H9 (cell line): Measurements from ENCODE around the gene FAM120A. TPM values are rescaled to one million over a fixed set of nuclear protein-coding genes. Genes with fewer than 3 reads are reported as not detected.

Experiments used
- DNase-seq: peaks from one replicate; pipeline ENCODE4 v3.0.0-alpha.2; 2017
- H2AFZ ChIP-seq: one replicate; pipeline ENCODE4 v1.6.1; 2013; ENCODE audit warnings: mild to moderate bottlenecking, low read length, control low read depth, moderate library complexity
- H2AK5ac ChIP-seq: 2 replicates; pipeline ENCODE4 v1.6.1; 2013; ENCODE audit warnings: low read length, control low read depth, mixed read lengths; ENCODE audit not compliant: insufficient read length
- H2BK120ac ChIP-seq: one replicate; pipeline ENCODE4 v1.6.1; 2013; ENCODE audit warnings: low read depth, mild to moderate bottlenecking, low read length, control low read depth, inconsistent platforms; ENCODE audit not compliant: poor library complexity, severe bottlenecking
- H2BK12ac ChIP-seq: 2 replicates; pipeline ENCODE4 v1.6.1; 2013; ENCODE audit warnings: low read length, control low read depth, mixed read lengths, low read depth; ENCODE audit not compliant: insufficient read length
- H2BK15ac ChIP-seq: 2 replicates; pipeline ENCODE4 v1.6.1; 2013; ENCODE audit warnings: low read depth, low read length, control low read depth
- H2BK20ac ChIP-seq: one replicate; pipeline ENCODE4 v1.6.1; 2013; ENCODE audit warnings: low read depth, mild to moderate bottlenecking, low read length, control low read depth, inconsistent platforms; ENCODE audit not compliant: poor library complexity, severe bottlenecking
- H2BK5ac ChIP-seq: 2 replicates; pipeline ENCODE4 v1.6.1; 2013; ENCODE audit warnings: low read length, control low read depth, mixed read lengths; ENCODE audit not compliant: insufficient read length
- H3K14ac ChIP-seq: 2 replicates; pipeline ENCODE4 v1.6.1; 2013; ENCODE audit warnings: low read length, control low read depth; ENCODE audit not compliant: insufficient read depth
- H3K18ac ChIP-seq: 2 replicates; pipeline ENCODE4 v1.6.1; 2013; ENCODE audit warnings: low read depth, mild to moderate bottlenecking, mixed read lengths, low read length, control low read depth; ENCODE audit not compliant: insufficient read length
- H3K23ac ChIP-seq: 2 replicates; pipeline ENCODE4 v1.6.1; 2013; ENCODE audit warnings: low read length, control low read depth, mixed read lengths, low read depth; ENCODE audit not compliant: insufficient read length
- H3K23me2 ChIP-seq: 2 replicates; pipeline ENCODE4 v1.6.1; 2013; ENCODE audit warnings: low read depth, mild to moderate bottlenecking, mixed read lengths, low read length, control low read depth; ENCODE audit not compliant: insufficient read length, poor library complexity, severe bottlenecking
- H3K27ac ChIP-seq: 2 replicates; pipeline ENCODE4 v1.5.1; 2013; ENCODE audit warnings: low read length, control low read depth, mixed read lengths, low read depth; ENCODE audit not compliant: insufficient read length
- H3K27me3 ChIP-seq: 2 replicates; pipeline ENCODE4 v1.6.1; 2013; ENCODE audit warnings: low read length, control low read depth, inconsistent platforms; ENCODE audit not compliant: insufficient read depth
- H3K4ac ChIP-seq: 2 replicates; pipeline ENCODE4 v1.6.1; 2013; ENCODE audit warnings: low read depth, mild to moderate bottlenecking, control low read depth, inconsistent platforms, low read length, moderate library complexity
- H3K4me1 ChIP-seq: 2 replicates; pipeline ENCODE4 v1.6.1; 2013; ENCODE audit warnings: low read length, control low read depth, inconsistent platforms; ENCODE audit not compliant: insufficient read depth
- H3K4me2 ChIP-seq: 2 replicates; pipeline ENCODE4 v1.6.1; 2013; ENCODE audit warnings: low read length, control low read depth, mixed read lengths; ENCODE audit not compliant: insufficient read length, insufficient read depth
- H3K56ac ChIP-seq: 2 replicates; pipeline ENCODE4 v1.6.1; 2013; ENCODE audit warnings: low read depth, mild to moderate bottlenecking, mixed read lengths, low read length, control low read depth; ENCODE audit not compliant: insufficient read length
- H3K79me1 ChIP-seq: 2 replicates; pipeline ENCODE4 v1.6.1; 2013; ENCODE audit warnings: low read depth, mild to moderate bottlenecking, moderate library complexity, low read length, control low read depth, inconsistent platforms; ENCODE audit not compliant: insufficient read depth, poor library complexity, severe bottlenecking
- H3K79me2 ChIP-seq: 2 replicates; pipeline ENCODE4 v1.6.1; 2013; ENCODE audit warnings: low read length, control low read depth, inconsistent platforms; ENCODE audit not compliant: insufficient read depth
- H3K9ac ChIP-seq: 2 replicates; pipeline ENCODE4 v1.6.1; 2013; ENCODE audit warnings: low read length, control low read depth, mixed read lengths; ENCODE audit not compliant: insufficient read length; ENCODE audit errors: extremely low read depth
- H3K9me3 ChIP-seq: one replicate; pipeline ENCODE4 v1.6.1; 2013; ENCODE audit warnings: low read depth, low read length, inconsistent platforms; ENCODE audit not compliant: control insufficient read depth
- H3T11ph ChIP-seq: one replicate; pipeline ENCODE4 v1.6.1; 2013; ENCODE audit warnings: mild to moderate bottlenecking, low read length, control low read depth, inconsistent platforms
- H4K20me1 ChIP-seq: one replicate; pipeline ENCODE4 v1.6.1; 2013; ENCODE audit not compliant: control insufficient read depth, insufficient read length, insufficient read depth
- H4K5ac ChIP-seq: 2 replicates; pipeline ENCODE4 v1.6.1; 2013; ENCODE audit warnings: low read depth, mild to moderate bottlenecking, mixed read lengths, low read length, control low read depth; ENCODE audit not compliant: insufficient read length
- H4K8ac ChIP-seq: replicated peaks from 2 replicates; pipeline ENCODE4 v1.6.1; 2013; ENCODE audit warnings: low read length, control low read depth, mixed read lengths, low read depth; ENCODE audit not compliant: insufficient read length
- H4K91ac ChIP-seq: 2 replicates; pipeline ENCODE4 v1.6.1; 2013; ENCODE audit warnings: low read depth, mild to moderate bottlenecking, moderate library complexity, mixed read lengths, low read length, control low read depth; ENCODE audit not compliant: insufficient read length
- H3K27ac Mint-ChIP-seq, 3 experiments: 2 replicates in 2 of 3; 3 replicates in 1 of 3; pipeline ENCODE4 v1.8.0; 2020 to 2021; ENCODE audit warnings: mixed read lengths in 3 of 3, mild to moderate bottlenecking in 1 of 3, moderate library complexity in 1 of 3
- H3K27me3 Mint-ChIP-seq: 2 replicates; pipeline ENCODE4 v1.8.0; 2021; ENCODE audit warnings: low read depth, mild to moderate bottlenecking, moderate library complexity, mixed read lengths
- H3K36me3 Mint-ChIP-seq, 3 experiments: 2 replicates in 2 of 3; 3 replicates in 1 of 3; pipeline ENCODE4 v1.8.0; 2020 to 2021; ENCODE audit warnings: low read depth in 3 of 3, mixed read lengths in 3 of 3; ENCODE audit not compliant: insufficient read depth in 1 of 3
- H3K4me1 Mint-ChIP-seq, 2 experiments: 2 replicates each; pipeline ENCODE4 v1.8.0; 2020; ENCODE audit warnings: mixed read lengths in 2 of 2
- H3K4me3 Mint-ChIP-seq, 2 experiments: 2 replicates in 1 of 2; 3 replicates in 1 of 2; pipeline ENCODE4 v1.8.0; 2020 to 2021; ENCODE audit warnings: mild to moderate bottlenecking in 2 of 2, mixed read lengths in 2 of 2, moderate library complexity in 1 of 2
- H3K9me3 Mint-ChIP-seq, 2 experiments: 2 replicates in 1 of 2; 3 replicates in 1 of 2; pipeline ENCODE4 v1.8.0; 2020; ENCODE audit warnings: mild to moderate bottlenecking in 2 of 2, mixed read lengths in 2 of 2, moderate library complexity in 1 of 2
- WGBS: extraction: QIAGEN DNeasy Blood & Tissue Kit; methylation state at CpG from one replicate; pipeline ENCODE4 v1.1.7; 2013; ENCODE audit warnings: missing lambda C conversion rate, low lambda C conversion rate, mixed read lengths; ENCODE audit not compliant: insufficient read length; ENCODE audit errors: extremely low coverage; 5-methylcytosine and 5-hydroxymethylcytosine counted together
- total RNA-seq: library from RNA; stranded (reverse); gene quantifications from 2 replicates; pipeline ENCODE4 v1.2.1, GENCODE V29; 2021
- TF ChIP-seq, protein P1 (sequence below): fragments of 200-600 bp; sonication (generic); conservative IDR thresholded peaks from 3 replicates; pipeline ENCODE4 v1.8.0; 2021; ENCODE audit warnings: antibody characterized with exemption, mild to moderate bottlenecking

The FAM120A gene
- total RNA-seq, 1 experiment from 2014 or later = 57.7 TPM

- no peaks in the 10 kb centered on the region for H3K9me3 ChIP-seq
- no peak overlapping the region for H2BK120ac ChIP-seq
- H3K23me2 ChIP-seq = no peaks in the 10 kb centered on the region
- H3T11ph ChIP-seq = no peak overlapping the region
- H3K4ac ChIP-seq = no peak overlapping the region
- H3K23ac ChIP-seq = no peak overlapping the region
- TF ChIP-seq, protein P1, sequence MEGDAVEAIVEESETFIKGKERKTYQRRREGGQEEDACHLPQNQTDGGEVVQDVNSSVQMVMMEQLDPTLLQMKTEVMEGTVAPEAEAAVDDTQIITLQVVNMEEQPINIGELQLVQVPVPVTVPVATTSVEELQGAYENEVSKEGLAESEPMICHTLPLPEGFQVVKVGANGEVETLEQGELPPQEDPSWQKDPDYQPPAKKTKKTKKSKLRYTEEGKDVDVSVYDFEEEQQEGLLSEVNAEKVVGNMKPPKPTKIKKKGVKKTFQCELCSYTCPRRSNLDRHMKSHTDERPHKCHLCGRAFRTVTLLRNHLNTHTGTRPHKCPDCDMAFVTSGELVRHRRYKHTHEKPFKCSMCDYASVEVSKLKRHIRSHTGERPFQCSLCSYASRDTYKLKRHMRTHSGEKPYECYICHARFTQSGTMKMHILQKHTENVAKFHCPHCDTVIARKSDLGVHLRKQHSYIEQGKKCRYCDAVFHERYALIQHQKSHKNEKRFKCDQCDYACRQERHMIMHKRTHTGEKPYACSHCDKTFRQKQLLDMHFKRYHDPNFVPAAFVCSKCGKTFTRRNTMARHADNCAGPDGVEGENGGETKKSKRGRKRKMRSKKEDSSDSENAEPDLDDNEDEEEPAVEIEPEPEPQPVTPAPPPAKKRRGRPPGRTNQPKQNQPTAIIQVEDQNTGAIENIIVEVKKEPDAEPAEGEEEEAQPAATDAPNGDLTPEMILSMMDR = no peak
- no peak overlapping the region for H4K91ac ChIP-seq
- no peak overlapping the region for H3K4me3 Mint-ChIP-seq
- no peak overlapping the region for H3K18ac ChIP-seq
- H3K56ac ChIP-seq = no peak overlapping the region
- peaks cover 20 to 63% (median 32%) of the 10 kb centered on the region in 3 experiments for H3K36me3 Mint-ChIP-seq
- no peak overlapping the region for H3K4me2 ChIP-seq
- no peaks in the 10 kb centered on the region for H3K4me1 ChIP-seq
- H2BK12ac ChIP-seq = no peak overlapping the region
- no peak for DNase-seq
- H3K9ac ChIP-seq = no peak overlapping the region
- H3K27me3 Mint-ChIP-seq = no peaks in the 10 kb centered on the region
- no peaks in the 10 kb centered on the region for H3K79me2 ChIP-seq
- H3K79me1 ChIP-seq = peaks cover 3% of the 10 kb centered on the region
- H4K20me1 ChIP-seq = peaks cover 2% of the 10 kb centered on the region
- H4K8ac ChIP-seq = no peak overlapping the region
- no peak overlapping the region for H2AFZ ChIP-seq
- H3K9me3 Mint-ChIP-seq = no peaks in the 10 kb centered on the region
- H3K27me3 ChIP-seq = no peaks in the 10 kb centered on the region
- H2AK5ac ChIP-seq = no peak overlapping the region
- H3K14ac ChIP-seq = no peak overlapping the region
- WGBS = no CpG with 5 or more reads among the region's 3 CpGs
- no peak overlapping the region for H2BK5ac ChIP-seq
- no peak overlapping the region for H2BK20ac ChIP-seq
- peaks cover 0 to 5% of the 10 kb centered on the region in 2 experiments; a peak in 1 of 4 replicates for H3K4me1 Mint-ChIP-seq
- H3K27ac Mint-ChIP-seq = no peak overlapping the region
- no peak overlapping the region for H3K27ac ChIP-seq
- no peak overlapping the region for H4K5ac ChIP-seq
- no peak overlapping the region for H2BK15ac ChIP-seq
Measured at GRCh38 chr9:93491593-93492232, 40.2 kb downstream of the FAM120A start.
